KMS-11 (cell line): Measurements from ENCODE around the gene CACNA2D1.

Source experiments
- H2AFZ ChIP-seq: fragments of 200-600 bp; sonication (generic); 2 replicates; pipeline ENCODE4 v1.6.1; 2016; ENCODE audit warnings: antibody characterized with exemption, mixed run types, low read depth
- H3K27ac ChIP-seq: fragments of 200-600 bp; sonication (generic); 2 replicates; pipeline ENCODE4 v1.6.1; 2016; ENCODE audit warnings: mild to moderate bottlenecking, mixed run types
- H3K27me3 ChIP-seq: fragments of 200-600 bp; sonication (generic); 2 replicates; pipeline ENCODE4 v1.6.1; 2017; ENCODE audit warnings: mild to moderate bottlenecking, low read depth, mixed run types, moderate library complexity; ENCODE audit not compliant: insufficient read depth
- H3K36me3 ChIP-seq: fragments of 200-600 bp; sonication (generic); 2 replicates; pipeline ENCODE4 v1.6.1; 2017; ENCODE audit warnings: mild to moderate bottlenecking, mixed run types; ENCODE audit not compliant: insufficient read depth
- H3K4me1 ChIP-seq: fragments of 200-600 bp; sonication (generic); 2 replicates; pipeline ENCODE4 v1.6.1; 2016; ENCODE audit warnings: mild to moderate bottlenecking, low read depth, mixed run types; ENCODE audit not compliant: poor library complexity, severe bottlenecking
- H3K4me2 ChIP-seq: fragments of 200-600 bp; sonication (generic); 2 replicates; pipeline ENCODE4 v1.7.0; 2016; ENCODE audit warnings: mild to moderate bottlenecking, mixed run types
- H3K4me3 ChIP-seq: fragments of 200-600 bp; sonication (generic); IDR thresholded peaks from 2 replicates; pipeline ENCODE4 v1.6.1; 2017; ENCODE audit warnings: low read depth, low read length, mixed read lengths; ENCODE audit not compliant: insufficient read depth
- H3K79me2 ChIP-seq: fragments of 200-600 bp; sonication (generic); 2 replicates; pipeline ENCODE4 v1.6.1; 2016; ENCODE audit warnings: low read depth, mixed run types; ENCODE audit not compliant: insufficient read depth
- H3K9ac ChIP-seq: fragments of 200-600 bp; sonication (generic); 2 replicates; pipeline ENCODE4 v1.6.1; 2016; ENCODE audit warnings: mild to moderate bottlenecking, mixed run types
- H4K20me1 ChIP-seq: fragments of 200-600 bp; sonication (generic); 2 replicates; pipeline ENCODE4 v1.6.1; 2016; ENCODE audit warnings: mild to moderate bottlenecking, mixed run types; ENCODE audit not compliant: insufficient read depth
- CTCF ChIP-seq: fragments of 200-600 bp; sonication (generic); conservative IDR thresholded peaks from 2 replicates; pipeline ENCODE4 v1.6.1; 2017; ENCODE audit warnings: low read depth, mild to moderate bottlenecking, antibody characterized with exemption, low read length, moderate library complexity, mixed read lengths

The CACNA2D1 gene

GRCh38 chr7:82079527-82079926 is 364.1 kb downstream of the CACNA2D1 start:
- no peaks in the 10 kb centered on the region for H3K4me1 ChIP-seq
- TF ChIP-seq CTCF = no peak
- no peaks in the 10 kb centered on the region for H3K36me3 ChIP-seq
- H4K20me1 ChIP-seq = no peaks in the 10 kb centered on the region
- no peak overlapping the region for H3K4me3 ChIP-seq
- no peaks in the 10 kb centered on the region for H3K79me2 ChIP-seq
- H3K27me3 ChIP-seq = no peaks in the 10 kb centered on the region
- no peak overlapping the region for H2AFZ ChIP-seq
- no peak overlapping the region for H3K4me2 ChIP-seq
- no peak overlapping the region for H3K27ac ChIP-seq
- H3K9ac ChIP-seq = no peak overlapping the region

DNA sequence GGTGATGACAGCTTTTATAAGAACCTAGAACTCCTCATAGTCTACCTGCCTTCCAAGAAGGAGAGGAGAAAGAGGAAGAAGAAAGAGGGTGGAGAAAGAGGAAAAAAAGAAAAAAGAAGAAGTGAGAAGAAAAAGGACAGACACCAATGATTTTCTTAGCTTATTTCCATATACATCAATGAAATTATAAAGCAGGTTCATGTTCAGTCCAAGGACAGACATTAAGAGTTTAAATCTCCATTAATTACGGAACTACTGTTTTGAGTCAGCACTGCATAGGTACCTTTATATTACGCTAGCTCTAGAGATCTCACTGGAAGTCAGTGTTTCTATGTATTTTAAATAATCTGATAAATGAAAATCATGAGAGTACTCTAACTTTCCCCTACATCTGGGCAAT is 364.8 kb downstream of the CACNA2D1 start:
- no peak overlapping the region for H3K27ac ChIP-seq
- no peak overlapping the region for H3K9ac ChIP-seq
- no peak overlapping the region for H3K4me3 ChIP-seq
- H4K20me1 ChIP-seq = no peaks in the 10 kb centered on the region
- no peaks in the 10 kb centered on the region for H3K27me3 ChIP-seq
- H3K4me1 ChIP-seq = no peaks in the 10 kb centered on the region
- no peaks in the 10 kb centered on the region for H3K79me2 ChIP-seq
- no peaks in the 10 kb centered on the region for H3K36me3 ChIP-seq
- TF ChIP-seq CTCF = no peak
- no peak overlapping the region for H2AFZ ChIP-seq
- no peak overlapping the region for H3K4me2 ChIP-seq

GRCh38 chr7:82071468-82071867 is 372.1 kb downstream of the CACNA2D1 start:
- Histone ChIP-seq H3K4me3 (no peak overlapping the region), H2AFZ (no peak overlapping the region), H3K79me2 (no peaks in the 10 kb centered on the region), H3K4me2 (no peak overlapping the region), H3K27me3 (no peaks in the 10 kb centered on the region), H3K4me1 (no peaks in the 10 kb centered on the region), H3K27ac (no peak overlapping the region), H4K20me1 (no peaks in the 10 kb centered on the region), H3K36me3 (no peaks in the 10 kb centered on the region), H3K9ac (no peak overlapping the region)
- TF ChIP-seq CTCF = no peak

GRCh38 chr7:82067628-82068264 is 375.8 kb downstream of the CACNA2D1 start:
- Histone ChIP-seq H3K79me2 (no peaks in the 10 kb centered on the region), H3K4me2 (no peak overlapping the region), H3K4me1 (no peaks in the 10 kb centered on the region), H3K9ac (no peak overlapping the region), H2AFZ (no peak overlapping the region), H3K4me3 (no peak overlapping the region), H4K20me1 (no peaks in the 10 kb centered on the region), H3K27me3 (no peaks in the 10 kb centered on the region), H3K36me3 (no peaks in the 10 kb centered on the region), H3K27ac (no peak overlapping the region)
- no peak for TF ChIP-seq CTCF
